Astrocyte (in vitro differentiated cells and primary cell): ENCODE results near the gene MORN5. TPM values are rescaled to one million over a fixed set of nuclear protein-coding genes. Genes with fewer than 3 reads are reported as not detected.

ENCODE experiments used
- DNase-seq: peaks from one replicate; pipeline ENCODE4 v3.0.0-alpha.2; 2010; ENCODE audit warnings: low read depth
- FAIRE-seq: peaks from 2 replicates; lab custom pipeline; 2011; peaks lifted over from hg19 to GRCh38; lab: Jason Lieb, UNC
- H2AFZ ChIP-seq: 2 replicates; pipeline ENCODE4 v1.6.0; 2012; ENCODE audit warnings: low read depth, low read length, inconsistent platforms
- H3K27ac ChIP-seq: 2 replicates; pipeline ENCODE4 v1.5.1; 2011; ENCODE audit warnings: low read depth, low read length, inconsistent platforms
- H3K27me3 ChIP-seq: 2 replicates; pipeline ENCODE4 v1.6.0; 2011; ENCODE audit warnings: low read length, inconsistent platforms; ENCODE audit not compliant: insufficient read depth
- H3K36me3 ChIP-seq: 2 replicates; pipeline ENCODE4 v1.5.1; 2011; ENCODE audit warnings: low read length, inconsistent platforms; ENCODE audit not compliant: insufficient read depth
- H3K4me1 ChIP-seq: 2 replicates; pipeline ENCODE4 v1.5.1; 2011; ENCODE audit warnings: low read length, inconsistent platforms; ENCODE audit not compliant: insufficient read depth
- H3K4me2 ChIP-seq: 2 replicates; pipeline ENCODE4 v1.6.0; 2012; ENCODE audit warnings: low read length, inconsistent platforms
- H3K4me3 ChIP-seq: 2 replicates; pipeline ENCODE4 v1.5.1; 2011; ENCODE audit warnings: low read depth, mild to moderate bottlenecking, low read length, inconsistent platforms; ENCODE audit not compliant: insufficient read depth
- H3K79me2 ChIP-seq: 2 replicates; pipeline ENCODE4 v1.6.0; 2012; ENCODE audit warnings: mild to moderate bottlenecking, low read length, inconsistent platforms; ENCODE audit not compliant: insufficient read depth
- H3K9ac ChIP-seq: 2 replicates; pipeline ENCODE4 v1.6.0; 2012; ENCODE audit warnings: mild to moderate bottlenecking, low read length, inconsistent platforms
- H3K9me3 ChIP-seq: 2 replicates; pipeline ENCODE4 v1.5.1; 2012; ENCODE audit warnings: low read depth, mild to moderate bottlenecking, low read length, inconsistent platforms; ENCODE audit not compliant: insufficient read depth
- H4K20me1 ChIP-seq: 2 replicates; pipeline ENCODE4 v1.6.0; 2012; ENCODE audit warnings: low read length, inconsistent platforms; ENCODE audit not compliant: insufficient read depth
- H3K27ac Mint-ChIP-seq: one replicate; pipeline ENCODE4 v1.8.0; 2021; ENCODE audit warnings: mild to moderate bottlenecking, mixed read lengths; ENCODE audit not compliant: unreplicated experiment
- H3K27me3 Mint-ChIP-seq: one replicate; pipeline ENCODE4 v1.8.0; 2021; ENCODE audit warnings: low read depth, mixed read lengths; ENCODE audit not compliant: unreplicated experiment
- H3K36me3 Mint-ChIP-seq: one replicate; pipeline ENCODE4 v1.8.0; 2021; ENCODE audit warnings: low read depth, mixed read lengths; ENCODE audit not compliant: unreplicated experiment
- H3K4me1 Mint-ChIP-seq: one replicate; pipeline ENCODE4 v1.8.0; 2021; ENCODE audit warnings: low read depth, mixed read lengths; ENCODE audit not compliant: unreplicated experiment
- H3K4me3 Mint-ChIP-seq: one replicate; pipeline ENCODE4 v1.8.0; 2021; ENCODE audit warnings: mild to moderate bottlenecking, moderate library complexity, mixed read lengths; ENCODE audit not compliant: unreplicated experiment
- H3K9me3 Mint-ChIP-seq: one replicate; pipeline ENCODE4 v1.8.0; 2021; ENCODE audit warnings: mild to moderate bottlenecking, mixed read lengths; ENCODE audit not compliant: unreplicated experiment
- EZH2 ChIP-seq: IDR thresholded peaks from 2 replicates; pipeline ENCODE4 v1.6.1; 2012; ENCODE audit warnings: mild to moderate bottlenecking, low read length, inconsistent platforms; ENCODE audit not compliant: insufficient read depth
- total RNA-seq: library from RNA; stranded (reverse); gene quantifications from 2 replicates; pipeline ENCODE4 v1.2.1, GENCODE V29; 2021
- TF ChIP-seq, protein P1 (sequence below): IDR thresholded peaks from 2 replicates; pipeline ENCODE4 v1.5.1; 2011; ENCODE audit warnings: low read depth, mild to moderate bottlenecking, inconsistent platforms, low read length, moderate library complexity; ENCODE audit not compliant: insufficient read depth

The MORN5 gene
- total RNA-seq, 1 donor from 2014 or later, result not detected

DNA sequence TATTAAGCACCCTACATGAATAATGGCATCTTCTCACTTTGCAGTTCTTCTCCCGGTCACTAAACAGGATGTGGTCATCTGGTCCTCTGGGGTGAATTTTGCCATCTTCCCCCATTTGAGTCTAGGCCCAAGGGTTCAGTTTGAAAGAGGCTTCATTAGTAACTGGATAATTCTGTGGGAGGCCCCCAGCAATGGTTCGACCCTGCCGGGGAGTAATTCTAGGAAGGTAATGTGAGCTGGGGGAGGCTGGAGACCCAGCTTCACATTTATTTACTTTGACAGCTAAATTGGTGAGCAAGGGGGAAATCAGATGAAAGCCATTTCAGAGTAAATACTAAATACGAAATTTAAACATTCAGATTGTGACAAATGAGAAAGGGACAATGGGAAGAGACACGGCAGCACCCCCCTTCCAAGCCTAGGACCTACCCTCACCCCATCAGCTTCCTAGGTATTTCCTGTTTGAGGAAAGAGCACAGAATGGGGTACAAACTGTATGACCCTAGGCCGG, 73.1 kb downstream of the MORN5 start:
- Histone ChIP-seq H3K27ac (no peak overlapping the region), H2AFZ (no peak overlapping the region), H3K9ac (no peak overlapping the region), H3K4me2 (no peak overlapping the region), H3K4me3 (no peak overlapping the region), H4K20me1 (no peaks in the 10 kb centered on the region), H3K27me3 (peaks cover 37% of the 10 kb centered on the region), H3K9me3 (no peaks in the 10 kb centered on the region), H3K79me2 (no peaks in the 10 kb centered on the region), H3K4me1 (peaks cover 8% of the 10 kb centered on the region), H3K36me3 (no peaks in the 10 kb centered on the region)
- TF ChIP-seq, protein P1, sequence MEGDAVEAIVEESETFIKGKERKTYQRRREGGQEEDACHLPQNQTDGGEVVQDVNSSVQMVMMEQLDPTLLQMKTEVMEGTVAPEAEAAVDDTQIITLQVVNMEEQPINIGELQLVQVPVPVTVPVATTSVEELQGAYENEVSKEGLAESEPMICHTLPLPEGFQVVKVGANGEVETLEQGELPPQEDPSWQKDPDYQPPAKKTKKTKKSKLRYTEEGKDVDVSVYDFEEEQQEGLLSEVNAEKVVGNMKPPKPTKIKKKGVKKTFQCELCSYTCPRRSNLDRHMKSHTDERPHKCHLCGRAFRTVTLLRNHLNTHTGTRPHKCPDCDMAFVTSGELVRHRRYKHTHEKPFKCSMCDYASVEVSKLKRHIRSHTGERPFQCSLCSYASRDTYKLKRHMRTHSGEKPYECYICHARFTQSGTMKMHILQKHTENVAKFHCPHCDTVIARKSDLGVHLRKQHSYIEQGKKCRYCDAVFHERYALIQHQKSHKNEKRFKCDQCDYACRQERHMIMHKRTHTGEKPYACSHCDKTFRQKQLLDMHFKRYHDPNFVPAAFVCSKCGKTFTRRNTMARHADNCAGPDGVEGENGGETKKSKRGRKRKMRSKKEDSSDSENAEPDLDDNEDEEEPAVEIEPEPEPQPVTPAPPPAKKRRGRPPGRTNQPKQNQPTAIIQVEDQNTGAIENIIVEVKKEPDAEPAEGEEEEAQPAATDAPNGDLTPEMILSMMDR, result no peak
- no peak for TF ChIP-seq EZH2
- H3K9me3 Mint-ChIP-seq, result peaks cover 3% of the 10 kb centered on the region
- H3K27ac Mint-ChIP-seq, result no peak overlapping the region
- no peak overlapping the region for H3K4me3 Mint-ChIP-seq
- H3K36me3 Mint-ChIP-seq, result no peaks in the 10 kb centered on the region
- peaks cover 10% of the 10 kb centered on the region for H3K27me3 Mint-ChIP-seq
- FAIRE-seq, result no peak
- H3K4me1 Mint-ChIP-seq, result no peaks in the 10 kb centered on the region
- no peak for DNase-seq

DNA sequence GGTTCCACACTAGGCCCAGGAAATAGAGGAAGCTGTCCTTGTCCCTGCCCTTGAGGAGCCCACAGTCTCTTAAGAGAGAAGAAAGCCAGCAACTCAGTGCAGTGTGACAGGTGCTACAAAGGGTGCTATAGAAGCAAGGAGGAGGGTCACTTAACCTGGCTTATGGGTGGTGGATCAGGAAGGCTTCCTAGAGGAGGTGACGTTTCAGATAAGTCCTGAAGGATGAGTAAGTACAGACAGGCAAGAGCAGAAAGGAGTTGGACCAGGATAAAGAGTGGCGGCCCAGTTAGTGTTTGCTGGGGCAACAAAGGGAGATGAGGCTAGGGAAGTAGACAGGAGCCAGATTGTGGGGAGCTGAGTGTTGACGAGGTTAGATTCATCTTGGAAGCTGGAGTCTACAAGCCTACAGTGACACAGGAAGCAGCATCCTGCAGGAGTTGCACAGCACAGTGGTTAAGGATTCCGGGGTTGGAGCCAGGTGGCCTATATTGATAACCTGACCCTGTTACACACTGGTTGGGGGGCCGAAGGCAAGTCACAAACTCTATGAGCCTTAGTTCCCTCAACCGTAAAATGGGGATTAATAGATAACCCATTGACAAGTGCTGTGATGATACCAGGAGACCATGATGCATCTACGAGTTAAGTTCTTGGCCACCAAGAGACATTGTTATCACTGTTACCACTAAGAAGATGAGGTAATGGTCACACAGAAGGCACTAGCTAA, 74.5 kb downstream of the MORN5 start:
- Histone ChIP-seq H3K36me3 (no peaks in the 10 kb centered on the region), H3K4me2 (no peak overlapping the region), H3K9ac (no peak overlapping the region), H3K79me2 (no peaks in the 10 kb centered on the region), H3K4me1 (no peaks in the 10 kb centered on the region), H4K20me1 (no peaks in the 10 kb centered on the region), H2AFZ (no peak overlapping the region), H3K9me3 (no peaks in the 10 kb centered on the region), H3K27me3 (peaks cover 30% of the 10 kb centered on the region), H3K4me3 (no peak overlapping the region), H3K27ac (no peak overlapping the region)
- no peak for DNase-seq
- H3K27ac Mint-ChIP-seq, result no peak overlapping the region
- no peaks in the 10 kb centered on the region for H3K4me1 Mint-ChIP-seq
- no peak overlapping the region for H3K4me3 Mint-ChIP-seq
- peaks cover 3% of the 10 kb centered on the region for H3K9me3 Mint-ChIP-seq
- peaks cover 10% of the 10 kb centered on the region for H3K27me3 Mint-ChIP-seq
- TF ChIP-seq EZH2, result no peak
- TF ChIP-seq, protein P1, result no peak
- H3K36me3 Mint-ChIP-seq, result no peaks in the 10 kb centered on the region
- no peak for FAIRE-seq

DNA sequence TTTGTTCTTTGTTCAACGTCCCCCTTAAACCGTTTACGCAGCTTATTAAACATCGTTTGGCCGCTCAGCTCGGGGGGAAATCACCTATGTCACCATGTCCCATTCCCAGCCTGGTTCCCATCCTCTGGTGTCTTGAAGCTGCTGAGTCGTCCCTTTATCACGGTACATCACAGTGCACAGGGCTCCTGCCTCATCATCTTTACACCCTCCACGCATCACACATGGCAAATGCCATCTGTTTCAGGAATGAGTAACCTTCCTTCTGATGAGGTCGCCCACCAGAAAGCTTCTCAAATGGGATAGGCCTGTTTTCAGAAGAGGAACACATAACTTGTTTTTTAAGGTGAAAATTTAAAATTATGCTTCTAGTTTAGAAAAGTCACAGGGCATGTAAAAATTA, 77.0 kb downstream of the MORN5 start:
- FAIRE-seq (no peak), DNase-seq (no peak)
- TF ChIP-seq EZH2, result no peak
- TF ChIP-seq, protein P1, result no peak
- peaks cover 10% of the 10 kb centered on the region for H3K27me3 Mint-ChIP-seq
- H3K27ac Mint-ChIP-seq, result no peak overlapping the region
- Histone ChIP-seq H3K9ac (no peak overlapping the region), H3K27ac (no peak overlapping the region), H2AFZ (no peak overlapping the region), H4K20me1 (peaks cover 5% of the 10 kb centered on the region), H3K4me2 (no peak overlapping the region), H3K9me3 (no peaks in the 10 kb centered on the region), H3K36me3 (peaks cover 15% of the 10 kb centered on the region), H3K4me3 (no peak overlapping the region), H3K27me3 (peaks cover 5% of the 10 kb centered on the region), H3K79me2 (no peaks in the 10 kb centered on the region), H3K4me1 (no peaks in the 10 kb centered on the region)
- H3K4me3 Mint-ChIP-seq, result no peak overlapping the region
- H3K36me3 Mint-ChIP-seq, result peaks cover 4% of the 10 kb centered on the region
- no peaks in the 10 kb centered on the region for H3K4me1 Mint-ChIP-seq
- peaks cover 3% of the 10 kb centered on the region for H3K9me3 Mint-ChIP-seq
